Measurements from ENCODE around the gene PTPRD.

- no peak for TF ChIP-seq CTCF (conservative IDR thresholded peaks at IDR 0.05; ENCODE audit: low read depth, low read length)
- no peak for TF ChIP-seq RCOR1 (IDR thresholded peaks at IDR 0.05; ENCODE audit: insufficient replicate concordance, low read length)
- TF ChIP-seq MXI1 (IDR thresholded peaks at IDR 0.05; ENCODE audit: borderline replicate concordance, low read depth, low read length) = no peak
These were observed 1889.6 kb downstream of the PTPRD start for GRCh38 chr9:8723195-8723594.
